Cardiac fibroblast (primary cell): ENCODE measurements around the gene ZNF827.
A peak's percentile ranks its signal among the peaks of the same experiment; 100 is the strongest.

ENCODE experiments used
- DNase-seq, 2 donors: peaks; one replicate each; pipeline versions ENCODE4 v3.0.0 to v3.0.0-alpha.2; 2010; ENCODE audit warnings: low read depth in 2 of 2
- H3K4me3 ChIP-seq, 2 donors: replicated peaks in 1 of 2; 1 replicate in 1 of 2; 2 replicates in 1 of 2; pipeline ENCODE4 v1.5.1; 2011; ENCODE audit warnings: low read depth in 2 of 2, low read length in 2 of 2, mild to moderate bottlenecking in 2 of 2, moderate library complexity in 1 of 2
- TF ChIP-seq, protein P1 (sequence below): IDR thresholded peaks from one replicate; pipeline ENCODE4 v1.5.1; 2011; ENCODE audit warnings: low read depth, mild to moderate bottlenecking, low read length, inconsistent platforms

Gene ZNF827

DNA sequence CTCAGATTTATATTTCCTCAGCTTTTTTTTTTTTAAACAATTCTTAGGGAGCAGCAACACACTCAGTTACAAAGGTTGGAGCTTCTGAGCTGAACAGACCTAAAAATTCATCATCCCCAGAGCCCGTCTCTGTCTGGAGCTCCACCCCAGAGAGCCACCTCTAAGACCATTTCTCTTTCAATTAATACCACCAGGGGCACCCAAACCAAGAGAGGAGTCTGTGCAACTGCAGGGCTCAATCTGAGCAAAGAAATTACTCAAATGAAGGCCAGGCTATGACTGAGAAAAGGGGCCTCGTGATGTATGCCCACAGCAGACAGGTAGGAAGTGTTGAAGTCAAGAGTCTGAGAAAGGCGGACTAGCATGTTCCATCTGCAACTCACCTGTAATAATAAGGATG lies 163.2 kb downstream of the ZNF827 start:
- TF ChIP-seq, protein P1, sequence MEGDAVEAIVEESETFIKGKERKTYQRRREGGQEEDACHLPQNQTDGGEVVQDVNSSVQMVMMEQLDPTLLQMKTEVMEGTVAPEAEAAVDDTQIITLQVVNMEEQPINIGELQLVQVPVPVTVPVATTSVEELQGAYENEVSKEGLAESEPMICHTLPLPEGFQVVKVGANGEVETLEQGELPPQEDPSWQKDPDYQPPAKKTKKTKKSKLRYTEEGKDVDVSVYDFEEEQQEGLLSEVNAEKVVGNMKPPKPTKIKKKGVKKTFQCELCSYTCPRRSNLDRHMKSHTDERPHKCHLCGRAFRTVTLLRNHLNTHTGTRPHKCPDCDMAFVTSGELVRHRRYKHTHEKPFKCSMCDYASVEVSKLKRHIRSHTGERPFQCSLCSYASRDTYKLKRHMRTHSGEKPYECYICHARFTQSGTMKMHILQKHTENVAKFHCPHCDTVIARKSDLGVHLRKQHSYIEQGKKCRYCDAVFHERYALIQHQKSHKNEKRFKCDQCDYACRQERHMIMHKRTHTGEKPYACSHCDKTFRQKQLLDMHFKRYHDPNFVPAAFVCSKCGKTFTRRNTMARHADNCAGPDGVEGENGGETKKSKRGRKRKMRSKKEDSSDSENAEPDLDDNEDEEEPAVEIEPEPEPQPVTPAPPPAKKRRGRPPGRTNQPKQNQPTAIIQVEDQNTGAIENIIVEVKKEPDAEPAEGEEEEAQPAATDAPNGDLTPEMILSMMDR: no peak
- H3K4me3 ChIP-seq: no peak overlapping the region
- DNase-seq: no peak

DNA sequence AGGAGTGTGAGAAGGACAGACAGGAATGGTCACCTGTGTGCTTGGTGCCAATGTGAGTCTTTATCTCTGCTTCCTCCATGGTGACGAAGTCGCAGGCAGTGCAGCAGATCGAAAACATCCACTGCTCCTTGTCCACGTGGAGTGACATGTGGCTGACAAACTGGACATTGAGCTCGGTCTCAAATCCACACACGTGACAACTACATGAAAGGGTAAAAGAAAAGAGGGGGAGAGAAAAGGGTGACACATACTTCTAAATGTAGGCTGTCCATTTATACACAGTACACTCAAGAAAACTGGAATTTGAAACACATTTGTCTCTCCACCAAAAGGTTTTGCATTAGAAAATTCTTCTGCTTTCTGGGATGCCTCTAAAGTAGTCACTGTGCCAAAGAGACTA lies 164.2 kb downstream of the ZNF827 start:
- TF ChIP-seq, protein P1: no peak
- H3K4me3 ChIP-seq: no peak overlapping the region
- DNase-seq: no peak

DNA sequence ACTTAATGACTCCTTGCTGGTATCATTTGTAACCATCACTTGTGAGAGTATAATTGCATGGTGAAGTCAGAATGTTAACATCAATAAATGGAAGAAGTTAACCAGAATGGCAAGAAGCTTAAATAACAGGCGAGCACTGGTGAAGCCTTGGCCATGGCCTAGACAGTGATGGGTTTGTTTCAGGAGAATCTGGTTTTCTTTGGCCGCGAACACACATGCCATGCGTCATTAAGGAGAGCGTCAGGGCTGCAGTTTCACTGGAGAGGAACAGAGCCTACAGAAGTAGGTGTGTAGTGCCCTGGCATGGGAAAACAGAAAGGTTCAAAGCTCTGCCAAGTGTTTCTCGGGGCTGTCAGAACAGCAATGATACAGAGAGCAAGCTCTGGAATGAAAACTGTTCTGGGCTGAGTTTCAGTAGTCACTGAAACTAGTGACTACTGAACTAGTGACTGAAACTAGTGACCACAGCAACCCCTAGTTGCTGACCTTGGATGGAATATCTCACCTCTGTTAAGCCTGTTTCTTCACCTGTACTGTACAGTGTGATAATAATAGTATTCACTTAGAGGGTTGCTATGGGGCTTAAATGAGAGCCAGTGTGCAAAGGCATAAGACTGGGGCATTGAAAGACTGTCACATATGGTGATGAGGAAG lies 164.9 kb downstream of the ZNF827 start:
- peak in 1 of 2 donors; percentile 12 for DNase-seq
- no peak overlapping the region for H3K4me3 ChIP-seq
- TF ChIP-seq, protein P1: no peak

DNA sequence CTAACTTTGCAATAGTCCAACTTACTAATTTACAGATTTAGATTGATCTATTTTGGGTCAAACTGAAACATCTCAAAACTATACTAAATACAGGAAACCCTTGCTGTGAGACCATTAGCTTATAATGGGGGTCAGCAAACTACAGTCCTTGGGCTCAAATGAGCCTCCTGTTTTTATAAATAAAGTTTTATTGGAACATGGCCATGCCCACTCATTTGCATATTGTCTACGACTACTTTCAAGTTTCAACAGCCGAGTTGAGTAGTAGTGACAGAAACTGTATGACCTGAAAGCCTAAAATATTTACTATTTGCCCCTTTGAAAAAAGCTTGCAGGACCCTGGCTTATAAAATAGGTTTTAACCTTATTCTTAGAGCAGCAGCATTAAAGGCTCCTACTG lies 166.3 kb downstream of the ZNF827 start:
- DNase-seq: no peak
- no peak overlapping the region for H3K4me3 ChIP-seq
- TF ChIP-seq, protein P1: no peak

DNA sequence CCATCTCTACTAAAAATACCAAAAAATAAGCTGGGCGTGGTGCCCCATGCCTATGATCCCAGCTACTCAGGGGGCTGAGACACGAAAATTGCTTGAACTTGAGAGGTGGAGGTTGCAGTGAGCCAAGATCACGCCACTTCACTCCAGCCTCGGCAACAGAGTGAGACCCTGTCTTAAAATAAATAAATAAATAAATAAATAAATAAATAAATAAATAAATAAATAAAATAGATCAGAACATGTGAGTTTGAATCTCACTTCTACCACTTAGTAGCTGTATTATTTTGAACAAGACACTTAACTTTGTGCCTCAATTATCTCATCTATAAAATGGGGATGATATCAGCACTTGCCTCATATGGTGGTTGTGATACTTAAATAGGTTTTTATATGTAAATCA lies 168.5 kb downstream of the ZNF827 start:
- no peak for DNase-seq
- no peak overlapping the region for H3K4me3 ChIP-seq
- TF ChIP-seq, protein P1: no peak

DNA sequence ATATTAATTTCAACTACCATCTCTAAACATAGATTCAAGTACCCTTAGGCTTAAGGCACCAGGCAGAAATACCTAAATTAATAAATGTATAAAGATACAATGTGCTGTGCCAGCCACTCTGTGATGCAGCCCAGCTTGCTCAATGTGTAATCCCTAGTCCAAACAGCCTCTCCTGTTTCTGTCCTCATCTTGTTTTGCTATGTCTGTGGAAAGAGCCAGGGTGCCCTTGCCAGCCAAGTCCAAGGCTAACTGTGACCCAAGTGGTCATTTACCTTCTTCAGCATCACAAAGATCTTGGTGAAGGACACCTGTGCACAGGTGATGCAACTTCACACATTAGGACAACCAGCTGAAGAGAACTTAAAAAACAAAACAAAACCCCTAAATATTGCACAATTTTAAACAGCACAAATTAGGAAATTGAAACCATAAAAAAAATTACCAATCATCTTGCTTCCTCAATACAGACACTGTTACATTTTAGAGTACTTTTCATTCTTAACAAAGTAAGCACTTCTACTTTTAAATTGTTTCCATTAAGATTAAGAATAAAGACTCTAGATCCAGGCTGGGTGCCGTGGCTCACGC lies 169.1 kb downstream of the ZNF827 start:
- DNase-seq: no peak
- TF ChIP-seq, protein P1: no peak
- no peak overlapping the region for H3K4me3 ChIP-seq

DNA sequence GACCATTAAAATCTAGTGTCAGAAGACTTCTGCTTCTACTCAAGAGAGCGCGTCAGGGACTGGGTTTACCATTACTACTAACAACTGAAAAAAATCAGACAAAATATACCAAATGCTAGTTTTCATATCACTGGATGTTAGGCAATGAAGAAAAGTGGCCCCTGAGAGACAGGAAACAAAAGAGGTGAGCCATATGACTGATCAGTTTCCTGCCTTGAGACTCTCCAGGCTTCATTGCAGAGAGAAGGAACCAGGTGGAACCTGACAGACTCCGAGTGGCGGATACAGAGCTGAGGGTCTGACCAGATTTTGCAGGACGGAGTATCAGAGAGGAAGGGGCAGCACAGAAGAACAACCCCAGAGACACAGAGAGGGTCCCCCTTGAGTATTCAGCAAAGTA lies 172.3 kb downstream of the ZNF827 start:
- H3K4me3 ChIP-seq: no peak overlapping the region
- no peak for DNase-seq
- TF ChIP-seq, protein P1: no peak
